LoVo (cell line): ENCODE results near the gene CELA2A.

Source experiments
- DNase-seq: peaks from one replicate; pipeline ENCODE4 v3.0.0-alpha.2; 2016; ENCODE audit warnings: low spot score

The CELA2A gene

GRCh38 chr1:15456313-15456954, at the start of gene CELA2A:
TSS of gene CELA2A (plus strand) at chr1:15456732. CDS start at chr1:15456754, 22 bp downstream.
- no peak for DNase-seq

DNA sequence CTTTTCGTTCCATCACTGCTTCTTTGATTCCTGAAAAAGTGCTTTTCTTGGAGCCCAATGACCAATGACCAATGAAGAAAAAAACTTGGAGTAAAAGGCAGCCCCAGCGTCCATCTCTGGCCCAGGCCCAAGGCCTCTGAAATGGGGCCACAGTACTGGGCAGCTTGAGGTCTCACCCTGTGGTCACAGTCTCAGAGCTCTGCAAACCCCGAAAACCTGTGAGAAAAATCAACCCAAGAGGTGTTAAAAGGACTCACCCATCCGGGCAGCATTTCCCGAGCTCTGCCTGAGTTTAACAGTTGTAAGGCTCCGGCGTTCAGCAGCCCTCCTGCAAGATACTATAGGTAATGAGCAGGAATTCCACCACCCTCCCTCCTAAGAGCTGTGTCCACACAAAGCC, 49.0 kb upstream of the CELA2A start:
- DNase-seq, result no peak

GRCh38 chr1:15408890-15409387, 47.6 kb upstream of the CELA2A start:
- no peak for DNase-seq

DNA sequence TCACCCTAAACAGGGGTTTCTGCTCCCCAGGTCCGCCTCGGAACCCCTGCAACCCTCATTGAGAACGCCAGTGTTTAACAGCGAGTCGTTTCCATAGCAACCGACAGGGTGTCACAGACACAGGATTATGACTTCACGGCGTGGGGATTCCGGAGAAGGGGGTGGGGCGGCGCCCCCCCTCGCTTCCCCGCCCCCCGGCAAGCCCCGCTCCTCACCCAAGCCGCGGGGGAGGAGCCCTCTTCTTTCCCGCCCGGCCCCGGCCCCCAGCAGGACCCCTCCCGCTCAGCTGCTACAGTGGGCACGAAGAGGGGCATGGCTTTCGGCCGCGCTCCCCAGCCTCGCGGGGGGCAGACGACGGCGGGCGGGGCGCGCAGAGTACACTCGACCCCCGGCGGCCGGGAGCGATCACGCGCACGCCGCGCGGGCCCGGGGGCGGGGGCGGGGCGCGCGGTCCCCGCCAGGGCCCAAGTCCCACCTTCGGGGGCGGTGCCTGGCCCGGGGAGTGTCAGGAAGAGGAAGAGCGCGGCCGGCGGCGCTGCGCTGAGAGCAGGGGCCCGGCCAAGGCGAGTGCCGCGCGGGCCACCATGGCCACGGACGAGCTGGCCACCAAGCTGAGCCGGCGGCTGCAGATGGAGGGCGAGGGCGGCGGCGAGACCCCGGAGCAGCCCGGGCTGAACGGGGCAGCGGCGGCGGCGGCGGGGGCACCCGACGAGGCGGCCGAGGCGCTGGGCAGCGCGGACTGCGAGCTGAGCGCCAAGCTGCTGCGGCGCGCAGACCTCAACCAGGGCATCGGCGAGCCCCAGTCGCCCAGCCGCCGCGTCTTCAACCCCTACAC, 46.9 kb upstream of the CELA2A start, which contains the start of gene EFHD2:
Gene EFHD2 (plus strand): TSS at position 501 of the 835 bp plus-strand sequence. CDS start 84 bp downstream, at position 585.
- peak; percentile 83 for DNase-seq

DNA sequence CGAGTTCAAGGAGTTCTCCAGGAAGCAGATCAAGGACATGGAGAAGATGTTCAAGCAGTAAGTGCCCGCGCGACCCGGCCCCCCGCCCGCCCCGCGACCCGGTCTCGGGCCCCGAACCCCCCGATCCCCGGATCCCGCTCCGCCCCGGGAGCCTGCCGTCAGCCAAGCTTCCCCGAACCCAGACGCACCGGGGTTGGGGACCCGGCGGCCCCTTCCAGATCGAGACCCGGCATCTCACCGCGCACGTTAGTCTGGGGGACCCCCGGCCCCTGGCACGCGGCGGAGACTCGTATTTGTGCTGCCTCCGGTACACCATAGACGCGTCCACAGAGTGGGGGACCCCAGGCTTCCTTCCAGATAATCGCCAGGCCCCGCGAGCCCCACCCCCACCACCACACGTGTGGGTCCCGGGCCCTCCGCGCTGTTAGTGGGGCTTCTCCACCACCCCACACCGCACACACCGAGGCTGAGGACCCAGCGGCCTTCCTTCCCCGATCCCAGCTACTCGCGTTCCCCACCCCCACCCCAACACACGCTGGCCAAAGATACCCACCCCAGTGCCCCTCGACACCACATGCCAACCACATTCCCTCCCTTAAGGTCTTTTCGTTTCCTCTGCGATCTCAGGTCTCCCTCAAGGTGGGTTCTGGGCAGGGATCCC, 46.2 kb upstream of the CELA2A start:
- DNase-seq, result no peak

DNA sequence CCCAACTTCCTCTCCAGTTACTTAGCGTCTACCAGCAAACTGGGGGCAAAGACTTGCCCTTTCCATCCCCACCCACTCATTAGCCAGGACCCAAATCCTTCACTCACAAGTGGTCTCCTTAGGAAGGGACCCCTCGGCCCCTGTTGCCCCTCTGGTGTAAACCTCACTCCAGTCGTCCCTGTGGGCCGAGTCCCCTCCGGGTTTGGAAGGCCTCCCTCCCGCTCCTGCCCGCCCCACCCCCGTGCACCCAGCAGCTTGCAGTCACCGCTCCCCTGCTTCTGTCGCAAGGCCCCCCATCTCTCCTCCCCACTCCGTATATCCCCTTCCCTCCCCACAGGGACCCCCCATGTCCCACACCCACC, 45.7 kb upstream of the CELA2A start:
- DNase-seq, result no peak

- DNase-seq, result no peak
Observed at GRCh38 chr1:15411593-15412137, 44.9 kb upstream of the CELA2A start.

- DNase-seq, result no peak
Observed at GRCh38 chr1:15412175-15412800, 44.2 kb upstream of the CELA2A start.

DNA sequence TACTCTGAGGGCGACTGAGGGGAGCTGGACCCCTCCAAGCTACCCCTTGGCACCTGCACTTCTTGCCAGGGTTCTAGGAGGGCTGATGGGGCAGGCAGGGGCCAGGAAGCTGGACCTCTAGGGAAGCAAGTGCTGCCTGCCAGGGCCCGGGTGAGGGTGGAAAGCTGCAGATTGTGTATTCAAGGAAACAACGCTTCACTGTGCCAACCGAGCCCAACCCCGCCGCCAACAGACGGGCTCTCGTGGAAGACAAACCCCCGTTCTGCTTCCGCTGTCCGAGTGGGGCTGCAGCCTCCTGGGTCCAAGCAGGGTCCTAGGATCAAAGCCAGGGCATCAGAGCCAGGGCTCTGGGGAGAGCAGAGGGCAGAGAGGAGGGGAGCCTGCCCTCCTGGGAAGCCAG, 43.7 kb upstream of the CELA2A start:
- DNase-seq, result no peak

GRCh38 chr1:15413563-15414444, 42.7 kb upstream of the CELA2A start:
- DNase-seq, result no peak

GRCh38 chr1:15414445-15414983, 42.0 kb upstream of the CELA2A start:
- DNase-seq, result no peak

GRCh38 chr1:15417059-15417934, 39.2 kb upstream of the CELA2A start:
- no peak for DNase-seq

DNA sequence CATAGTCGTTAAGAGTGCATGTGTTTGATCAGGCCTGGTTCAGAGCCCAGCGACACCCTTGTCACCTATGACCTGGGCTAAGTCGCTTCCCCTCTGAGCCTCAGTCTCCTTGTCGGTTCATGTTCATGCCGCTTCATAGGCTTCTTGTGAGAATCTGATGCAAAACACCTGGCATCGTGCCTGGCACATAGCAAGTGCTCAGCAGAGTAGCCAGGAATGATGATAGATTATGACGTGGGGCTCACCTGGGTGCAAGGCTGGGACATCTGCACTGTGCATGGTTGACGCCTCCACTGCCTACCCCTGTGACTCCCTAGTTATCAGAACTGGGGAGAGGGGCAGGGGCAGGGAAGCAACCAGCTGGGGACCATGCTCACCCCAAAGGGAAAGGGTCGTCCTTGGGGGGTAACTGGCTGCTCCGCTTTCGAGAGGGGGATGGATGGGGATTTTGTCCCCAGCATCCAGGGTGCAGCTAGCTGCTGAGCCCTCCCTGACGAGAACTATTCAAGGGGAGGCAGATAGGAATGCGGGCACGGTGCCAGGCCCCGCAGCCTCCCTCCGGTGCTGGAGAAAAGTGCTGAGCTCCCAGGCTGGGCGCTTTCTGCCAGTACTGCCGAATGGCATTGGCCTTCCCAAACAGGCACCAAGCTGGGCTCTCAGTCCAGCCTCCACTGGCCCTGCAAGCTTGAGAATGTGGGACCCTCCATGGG, 37.6 kb upstream of the CELA2A start:
- DNase-seq, result no peak

GRCh38 chr1:15420853-15421465, 35.6 kb upstream of the CELA2A start:
- no peak for DNase-seq

DNA sequence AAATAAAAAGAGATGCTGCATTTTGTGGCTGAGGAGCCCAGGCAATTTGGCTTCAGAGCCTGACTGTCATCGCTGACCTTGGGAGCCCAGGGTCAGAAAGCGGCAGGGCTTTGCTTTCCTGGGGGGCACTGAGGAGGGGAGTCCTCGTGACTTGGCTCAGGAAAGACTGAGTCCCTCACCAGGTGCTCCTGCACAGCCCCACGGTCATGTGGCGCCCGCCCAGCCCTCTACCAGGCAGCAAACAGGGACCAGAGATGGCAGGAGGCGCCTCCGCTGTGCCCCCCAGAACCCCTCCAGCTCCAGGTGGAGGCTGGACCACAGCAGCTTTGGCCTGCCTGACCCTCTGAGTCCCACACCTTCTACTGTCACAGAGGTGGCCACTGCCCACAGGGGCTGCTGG, 33.7 kb upstream of the CELA2A start:
- no peak for DNase-seq

- DNase-seq, result no peak
Observed at GRCh38 chr1:15423355-15424077, 33.0 kb upstream of the CELA2A start.

GRCh38 chr1:15424146-15424667, 32.3 kb upstream of the CELA2A start:
- peak; percentile 33 for DNase-seq

DNA sequence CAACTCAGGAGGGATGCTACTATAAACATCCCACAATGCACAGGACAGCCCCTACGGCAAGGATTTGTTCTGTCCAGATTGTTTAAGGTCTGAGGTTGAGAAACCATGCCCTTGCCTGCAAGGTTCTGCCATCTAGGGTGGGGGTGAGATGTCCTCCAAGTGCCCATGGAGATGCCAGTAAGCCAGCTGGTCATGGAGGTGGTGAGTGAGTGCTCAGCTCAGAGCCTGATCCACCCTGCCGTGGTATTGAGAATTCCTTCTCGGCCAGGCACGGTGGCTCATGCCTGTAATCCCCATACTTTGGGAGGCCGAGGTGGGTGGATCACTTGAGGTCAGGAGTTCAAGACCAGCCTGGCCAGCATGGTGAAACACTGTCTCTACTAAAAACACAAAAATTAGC, 31.6 kb upstream of the CELA2A start:
- DNase-seq, result no peak
